Measurements from ENCODE around the gene CDK10.
"Not testable (repeated sequence)": the region's sequence is repeated elsewhere in the genome, so short reads cannot be mapped to it uniquely, and the experiment has no call there.

The CDK10 gene

GRCh38 chr16:89646906-89647305 is 39.6 kb upstream of the CDK10 start:
- no peaks in the 10 kb centered on the region for H3K27me3 ChIP-seq
- H4K20me1 ChIP-seq = peaks cover 20% of the 10 kb centered on the region
- H3K9ac ChIP-seq = no peak overlapping the region
- no peak overlapping the region for H3K4me2 ChIP-seq
- H3K4me3 ChIP-seq = no peak overlapping the region
- H3K27ac ChIP-seq = no peak overlapping the region
- H3K9me3 ChIP-seq = no peaks in the 10 kb centered on the region
- peaks cover 16% of the 10 kb centered on the region for H3K4me1 ChIP-seq
- H3K36me3 ChIP-seq = peaks cover 72% of the 10 kb centered on the region
- TF ChIP-seq Cebpa-rat (IDR thresholded peaks at IDR 0.05) = no peak

DNA sequence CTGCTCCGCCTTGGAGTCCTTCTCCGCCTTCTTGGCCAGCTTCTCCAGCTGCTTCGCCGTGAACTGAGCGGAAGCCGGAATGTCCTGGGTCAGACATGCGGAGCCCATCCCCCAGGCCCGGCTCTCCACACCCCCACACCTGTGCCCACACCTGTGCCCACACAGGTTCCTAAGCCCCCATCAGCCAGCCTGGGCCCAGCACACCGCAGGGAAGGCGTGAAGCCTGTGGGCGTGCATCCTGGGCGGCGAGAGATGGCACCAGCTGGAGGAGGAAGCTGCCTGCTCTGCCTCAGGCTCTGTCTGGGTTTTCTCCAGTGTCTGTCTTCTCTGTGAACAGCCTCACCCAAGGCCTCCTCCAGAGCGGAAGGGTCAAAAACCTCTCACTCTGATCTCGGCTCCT is 34.9 kb upstream of the CDK10 start:
- peaks cover 33% of the 10 kb centered on the region for H3K4me1 ChIP-seq
- peaks cover 67% of the 10 kb centered on the region for H3K36me3 ChIP-seq
- no peak overlapping the region for H3K27ac ChIP-seq
- H3K9me3 ChIP-seq = no peaks in the 10 kb centered on the region
- H3K4me2 ChIP-seq = no peak overlapping the region
- no peaks in the 10 kb centered on the region for H3K27me3 ChIP-seq
- H3K9ac ChIP-seq = 0 out of 2 replicates have a peak overlapping the region, but pooled peaks have one; percentile 6
- TF ChIP-seq Cebpa-rat (IDR thresholded peaks at IDR 0.05) = no peak
- no peak overlapping the region for H3K4me3 ChIP-seq
- H4K20me1 ChIP-seq = peaks cover 63% of the 10 kb centered on the region

GRCh38 chr16:89653656-89654295 is 32.7 kb upstream of the CDK10 start:
- H3K4me1 ChIP-seq = peaks cover 43% of the 10 kb centered on the region
- no peak overlapping the region for H3K9ac ChIP-seq
- H3K4me3 ChIP-seq = no peak overlapping the region
- H4K20me1 ChIP-seq = peaks cover 66% of the 10 kb centered on the region
- no peak for TF ChIP-seq Cebpa-rat (IDR thresholded peaks at IDR 0.05)
- peaks cover 52% of the 10 kb centered on the region for H3K36me3 ChIP-seq
- H3K9me3 ChIP-seq = no peaks in the 10 kb centered on the region
- H3K27me3 ChIP-seq = no peaks in the 10 kb centered on the region
- H3K27ac ChIP-seq = no peak overlapping the region
- H3K4me2 ChIP-seq = no peak overlapping the region

GRCh38 chr16:89655062-89655643 is 31.3 kb upstream of the CDK10 start:
- no peak for TF ChIP-seq Cebpa-rat (IDR thresholded peaks at IDR 0.05)
- H3K27ac ChIP-seq = no peak overlapping the region
- peak overlapping the region; percentile 89 for H3K4me2 ChIP-seq
- no peaks in the 10 kb centered on the region for H3K9me3 ChIP-seq
- peaks cover 64% of the 10 kb centered on the region for H4K20me1 ChIP-seq
- no peaks in the 10 kb centered on the region for H3K27me3 ChIP-seq
- H3K9ac ChIP-seq = 0 out of 2 replicates have a peak overlapping the region, but pooled peaks have one; percentile 48
- H3K36me3 ChIP-seq = peaks cover 48% of the 10 kb centered on the region
- peaks cover 53% of the 10 kb centered on the region for H3K4me1 ChIP-seq
- H3K4me3 ChIP-seq = no peak overlapping the region

DNA sequence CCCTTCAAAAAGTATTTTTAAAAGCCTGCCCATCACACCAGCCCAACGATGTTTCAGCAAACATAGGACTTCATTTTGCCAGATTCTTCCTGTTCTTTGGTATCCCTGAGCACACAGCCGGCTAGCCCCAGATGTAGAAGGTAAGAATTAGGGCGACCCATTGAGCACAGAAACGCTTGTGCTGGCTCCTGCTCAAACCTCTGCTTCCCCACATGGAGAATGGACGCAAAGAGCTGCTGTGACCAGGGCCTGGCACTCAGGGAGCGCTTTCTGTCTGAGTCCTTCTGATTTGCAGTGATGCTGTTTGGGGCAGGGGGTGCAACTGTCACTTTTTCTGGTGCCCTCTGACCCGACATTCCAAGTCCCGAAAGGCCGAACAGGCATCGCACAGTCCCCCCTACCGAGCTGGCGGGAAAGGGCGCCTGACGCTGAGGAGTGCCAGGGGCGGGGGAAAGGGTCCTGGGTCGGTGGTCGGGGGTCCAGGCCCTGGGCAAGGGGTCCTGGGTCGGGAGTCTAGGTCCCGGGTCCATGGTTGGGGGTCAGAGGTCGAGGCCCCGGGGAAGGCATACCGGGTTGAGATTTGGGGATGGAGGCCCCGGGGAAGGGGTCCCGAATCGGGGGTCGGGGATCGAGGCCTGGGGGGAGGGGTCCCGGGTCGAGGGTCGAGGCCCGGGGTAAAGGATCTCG is 29.9 kb upstream of the CDK10 start:
- Histone ChIP-seq H3K27ac (peak overlapping the region; percentile 91), H3K9me3 (no peaks in the 10 kb centered on the region)
- no peak for TF ChIP-seq Cebpa-rat (IDR thresholded peaks at IDR 0.05)

DNA sequence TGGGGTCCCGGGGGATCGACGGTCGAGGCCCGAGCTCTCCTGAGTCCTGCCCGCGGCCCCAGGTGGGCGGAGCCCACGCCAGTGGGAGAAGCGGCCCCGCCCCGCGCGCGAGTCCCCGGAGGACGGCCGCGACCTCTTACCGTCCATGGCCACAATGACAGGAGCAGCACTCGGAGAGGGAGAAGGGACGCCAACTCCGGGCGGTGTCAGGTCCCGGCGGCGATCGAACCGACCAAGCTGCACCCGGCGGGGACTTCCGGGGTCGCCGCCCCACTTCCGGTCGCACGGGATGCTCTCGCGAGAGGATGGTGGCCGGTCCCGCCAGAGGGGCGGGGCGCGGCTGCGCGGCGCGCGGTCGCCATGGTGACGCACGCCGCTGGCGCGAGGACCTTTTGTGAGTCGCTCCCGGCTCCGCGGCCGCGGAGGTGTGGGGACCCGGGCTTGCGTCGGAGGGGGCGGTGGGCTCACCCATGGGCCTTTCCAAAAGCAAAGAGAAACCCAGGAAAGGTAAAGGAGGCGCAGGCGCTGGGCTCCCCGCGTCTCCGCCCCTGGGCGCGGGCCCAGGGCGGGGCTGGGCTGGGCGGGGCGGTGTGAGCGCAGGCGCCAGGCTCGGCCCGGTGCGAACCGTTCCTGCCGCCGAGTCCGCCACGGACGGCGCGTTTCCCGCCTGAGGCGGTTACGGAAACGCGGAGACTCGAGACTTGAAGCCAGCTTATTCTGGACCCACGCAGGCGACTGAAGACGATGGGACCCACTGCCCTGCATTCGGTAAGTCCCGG is 28.9 kb upstream of the CDK10 start, which contains the start of the genes CHMP1A and SPATA33:
TSS of gene CHMP1A (minus strand) at position 267 of the 779 bp plus-strand sequence. CDS start at position 147, 120 bp downstream.
TSS of gene SPATA33 (plus strand) at position 395 of the 779 bp plus-strand sequence. CDS start at position 471, 76 bp downstream.
- peak within 1 kb of the TSS; percentile 94 for H3K9ac ChIP-seq
- H3K27me3 ChIP-seq = no peaks in the 10 kb centered on the region
- H3K4me2 ChIP-seq = peak within 1 kb of the TSS; percentile 95
- peaks cover 48% of the 10 kb centered on the region for H3K36me3 ChIP-seq
- peak within 1 kb of the TSS; percentile 91 for H3K27ac ChIP-seq
- peaks cover 48% of the 10 kb centered on the region for H3K4me1 ChIP-seq
- H4K20me1 ChIP-seq = peaks cover 39% of the 10 kb centered on the region
- peak within 1 kb of the TSS; percentile 97 for H3K4me3 ChIP-seq
- no peak for TF ChIP-seq Cebpa-rat (IDR thresholded peaks at IDR 0.05)
- H3K9me3 ChIP-seq = no peaks in the 10 kb centered on the region

More for the DNA sequence above, 29.9 kb upstream of the CDK10 start:
- Histone ChIP-seq H3K27me3 (no peaks in the 10 kb centered on the region), H3K36me3 (peaks cover 48% of the 10 kb centered on the region), H4K20me1 (peaks cover 50% of the 10 kb centered on the region), H3K9ac (peak overlapping the region; percentile 94), H3K4me3 (peak overlapping the region; percentile 97), H3K4me2 (peak overlapping the region; percentile 89), H3K4me1 (peaks cover 53% of the 10 kb centered on the region)

DNA sequence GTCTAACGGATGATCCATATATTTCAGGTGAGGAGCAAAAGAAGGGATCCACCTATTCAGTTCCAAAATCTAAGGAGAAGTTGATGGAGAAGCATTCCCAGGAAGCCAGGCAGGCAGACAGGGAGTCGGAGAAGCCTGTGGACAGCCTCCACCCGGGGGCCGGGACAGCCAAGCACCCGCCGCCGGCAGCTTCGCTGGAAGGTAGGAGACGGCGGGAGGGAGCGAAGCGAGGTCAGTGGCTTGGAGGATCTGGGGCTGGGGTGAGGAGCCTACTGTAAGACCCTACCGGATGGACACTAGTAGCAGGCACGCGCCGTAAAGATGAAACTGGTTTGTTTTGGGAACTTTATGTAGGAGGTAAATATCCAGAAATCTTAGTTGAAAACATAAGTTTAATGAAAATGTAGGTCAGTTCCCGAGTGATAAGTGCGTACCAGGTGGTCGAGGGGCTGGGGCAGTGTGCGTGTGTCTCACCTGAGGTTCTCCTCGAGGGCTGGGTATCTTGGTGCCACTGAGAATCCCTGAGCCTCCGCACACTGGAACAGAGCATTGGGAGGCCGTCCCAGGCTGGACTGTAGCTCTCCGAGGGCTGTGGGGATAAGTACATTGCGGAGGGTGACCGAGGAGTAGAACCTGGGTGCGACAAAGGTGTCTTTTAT is 28.1 kb upstream of the CDK10 start:
- H3K9ac ChIP-seq = peak overlapping the region; percentile 94
- peak overlapping the region; percentile 97 for H3K4me3 ChIP-seq
- peak overlapping the region; percentile 95 for H3K4me2 ChIP-seq
- H3K36me3 ChIP-seq = peaks cover 49% of the 10 kb centered on the region
- H3K27ac ChIP-seq = peak overlapping the region; percentile 76
- H4K20me1 ChIP-seq = peaks cover 36% of the 10 kb centered on the region
- H3K4me1 ChIP-seq = peaks cover 48% of the 10 kb centered on the region
- TF ChIP-seq Cebpa-rat (IDR thresholded peaks at IDR 0.05) = no peak
- H3K9me3 ChIP-seq = no peaks in the 10 kb centered on the region
- H3K27me3 ChIP-seq = no peaks in the 10 kb centered on the region

GRCh38 chr16:89660146-89660545 is 26.3 kb upstream of the CDK10 start:
- H4K20me1 ChIP-seq = peaks cover 18% of the 10 kb centered on the region
- H3K4me2 ChIP-seq = no peak overlapping the region
- no peak overlapping the region for H3K9ac ChIP-seq
- no peak overlapping the region for H3K4me3 ChIP-seq
- no peak for TF ChIP-seq Cebpa-rat (IDR thresholded peaks at IDR 0.05)
- no peaks in the 10 kb centered on the region for H3K27me3 ChIP-seq
- H3K9me3 ChIP-seq = peaks cover 3% of the 10 kb centered on the region; the same call in 1 of the 2 replicates
- peaks cover 34% of the 10 kb centered on the region for H3K4me1 ChIP-seq
- peaks cover 56% of the 10 kb centered on the region for H3K36me3 ChIP-seq
- H3K27ac ChIP-seq = no peak overlapping the region

DNA sequence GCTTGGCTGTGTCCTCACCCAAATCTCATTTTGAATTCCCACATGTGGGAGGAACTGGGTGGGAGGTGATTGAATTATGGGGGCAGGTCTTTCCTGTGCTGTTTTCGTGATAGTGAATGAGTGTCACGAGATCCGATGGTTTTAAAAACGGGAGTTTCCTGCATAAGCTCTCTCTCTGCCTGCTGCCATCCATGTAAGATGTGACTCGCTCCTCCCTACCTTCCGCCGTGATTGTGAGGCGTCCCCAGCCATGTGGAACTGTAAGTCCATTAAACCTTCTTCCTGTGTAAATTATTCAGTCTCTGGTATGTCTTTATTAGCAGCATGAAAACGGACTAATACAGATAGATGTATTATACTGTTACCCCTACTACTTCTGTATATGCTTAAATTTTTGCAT is 25.3 kb upstream of the CDK10 start:
- no peak for TF ChIP-seq Cebpa-rat (IDR thresholded peaks at IDR 0.05)
- no peak overlapping the region for H3K27ac ChIP-seq
- no peaks in the 10 kb centered on the region for H3K27me3 ChIP-seq

DNA sequence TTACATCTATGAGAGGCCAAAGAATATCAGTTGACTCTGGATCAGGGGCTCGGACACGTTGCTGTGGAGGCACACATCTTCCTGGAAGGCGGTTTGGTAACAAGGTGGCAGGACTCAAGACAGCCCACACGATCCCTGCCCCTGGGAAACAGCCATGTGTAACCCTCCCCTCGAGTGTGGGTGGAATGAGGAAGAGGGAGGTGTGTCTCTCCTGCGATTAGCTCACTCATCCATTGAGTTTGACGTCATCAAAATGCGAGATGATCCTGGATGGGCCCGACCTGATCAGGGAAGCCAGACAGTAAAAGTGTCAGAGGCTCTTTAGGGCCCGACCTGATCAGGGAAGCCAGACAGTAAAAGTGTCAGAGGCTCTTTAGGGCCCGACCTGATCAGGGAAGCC is 22.3 kb upstream of the CDK10 start:
- not testable (repeated sequence) for H3K4me3 ChIP-seq, H3K9ac ChIP-seq, H4K20me1 ChIP-seq, H3K4me2 ChIP-seq, H3K27ac ChIP-seq, H3K27me3 ChIP-seq
- H3K4me1 ChIP-seq = peaks cover 24% of the 10 kb centered on the region
- H3K36me3 ChIP-seq = peaks cover 71% of the 10 kb centered on the region
- H3K9me3 ChIP-seq = peaks cover 18% of the 10 kb centered on the region

More for the DNA sequence above, 25.3 kb upstream of the CDK10 start:
- Histone ChIP-seq H4K20me1 (peaks cover 7% of the 10 kb centered on the region), H3K4me1 (peaks cover 23% of the 10 kb centered on the region), H3K9me3 (peaks cover 11% of the 10 kb centered on the region), H3K36me3 (peaks cover 65% of the 10 kb centered on the region), H3K4me3 (no peak overlapping the region), H3K4me2 (no peak overlapping the region), H3K9ac (no peak overlapping the region)

DNA sequence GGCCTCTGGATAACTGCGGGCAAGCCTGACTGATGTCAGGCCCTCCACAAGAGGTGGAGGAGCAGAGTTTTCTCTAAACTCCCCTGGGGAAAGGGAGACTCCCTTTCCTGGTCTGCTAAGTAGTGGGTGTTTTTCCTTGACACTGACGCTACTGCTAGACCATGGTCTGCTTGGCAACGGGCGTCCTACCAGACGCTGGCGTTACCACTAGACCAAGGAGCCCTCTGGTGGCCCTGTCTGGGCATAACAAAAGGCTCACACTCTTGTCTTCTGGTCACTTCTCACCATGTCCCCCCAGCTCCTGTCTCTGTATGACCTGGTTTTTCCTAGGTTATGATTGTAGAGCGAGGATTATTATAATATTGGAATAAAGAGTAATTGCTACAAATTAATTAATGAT is 19.5 kb upstream of the CDK10 start:
- H3K27ac ChIP-seq, H3K27me3 ChIP-seq, H3K9ac ChIP-seq, H4K20me1 ChIP-seq, H3K4me3 ChIP-seq, H3K4me2 ChIP-seq: not testable (repeated sequence)
- Histone ChIP-seq H3K4me1 (peaks cover 21% of the 10 kb centered on the region), H3K9me3 (peaks cover 18% of the 10 kb centered on the region), H3K36me3 (peaks cover 46% of the 10 kb centered on the region)

Data from BLaER1 (cell line).